Gastroesophageal sphincter (tissue), 4 donors: ENCODE measurements around the gene CALHM5. TPM values are rescaled to one million over a fixed set of nuclear protein-coding genes. Genes with fewer than 3 reads are reported as not detected.
A peak's percentile ranks its signal among the peaks of the same experiment; 100 is the strongest.
"Not testable (repeated sequence)": the region's sequence is repeated elsewhere in the genome, so short reads cannot be mapped to it uniquely, and the experiment has no call there.

Source experiments
- ATAC-seq: fragments of 150-250 bp; one replicate; pipeline ENCODE4 v1.9.1; 2016; ENCODE audit warnings: mild to moderate bottlenecking, moderate library complexity
- H3K27ac ChIP-seq, 4 donors: fragments of 200-600 bp; sonication (generic) in 3 of 4; 1 replicate in 3 of 4; 2 replicates in 1 of 4; pipeline ENCODE4 v1.5.1; 2016 to 2019
- H3K27me3 ChIP-seq: fragments of 200-600 bp; sonication (generic); one replicate; pipeline ENCODE4 v1.5.1; 2019
- H3K36me3 ChIP-seq, 2 donors: fragments of 200-600 bp; sonication (generic); one replicate each; pipeline ENCODE4 v1.5.1; 2019; ENCODE audit warnings: control low read depth in 1 of 2
- H3K4me1 ChIP-seq, 3 donors: fragments of 200-600 bp; sonication (generic); 1 replicate in 2 of 3; 2 replicates in 1 of 3; pipeline ENCODE4 v1.5.1; 2016 to 2019; ENCODE audit warnings: control low read depth in 2 of 3
- H3K4me3 ChIP-seq, 2 donors: fragments of 200-600 bp; sonication (generic); one replicate each; pipeline ENCODE4 v1.5.1; 2019; ENCODE audit warnings: mild to moderate bottlenecking in 1 of 2, moderate library complexity in 1 of 2
- H3K9me3 ChIP-seq, 3 donors: fragments of 200-600 bp; sonication (generic); one replicate each; pipeline ENCODE4 v1.5.1; 2017 to 2019; ENCODE audit warnings: control low read depth in 2 of 3
- EP300 ChIP-seq: sonication (generic); formaldehyde crosslinking; IDR thresholded peaks from one replicate; pipeline ENCODE4 v1.6.1; 2017; ENCODE audit warnings: antibody characterized with exemption, mild to moderate bottlenecking
- POLR2A ChIP-seq, 2 donors: fragments of 450-650 bp; IDR thresholded peaks; one replicate each; pipeline ENCODE4 v1.6.1; 2017; ENCODE audit warnings: antibody characterized with exemption in 2 of 2, mild to moderate bottlenecking in 2 of 2, moderate library complexity in 1 of 2
- POLR2AphosphoS5 ChIP-seq: sonication (generic); formaldehyde crosslinking; IDR thresholded peaks from one replicate; pipeline ENCODE4 v1.6.1; 2017; ENCODE audit warnings: antibody characterized with exemption
- WGBS, 2 donors: methylation state at CpG; one replicate each; pipeline ENCODE4 v1.1.5; 2018; ENCODE audit warnings: low coverage in 1 of 2; 5-methylcytosine and 5-hydroxymethylcytosine counted together
- total RNA-seq, 4 donors: library from RNA; depleted of rRNA; stranded (reverse); fragments of >200 nt; gene quantifications; one replicate each; pipeline ENCODE4 v1.1.0, GENCODE V29; 2016
- TF ChIP-seq, protein P1 (sequence below), 4 experiments: fragments of 200-600 bp in 2 of 4; fragments of 450-650 bp in 2 of 4; sonication (generic) in 1 of 4; IDR thresholded peaks; one replicate each; pipeline ENCODE4 v1.5.1; 2017 to 2019; ENCODE audit warnings: antibody characterized with exemption in 4 of 4, mild to moderate bottlenecking in 2 of 4, moderate library complexity in 2 of 4

The CALHM5 gene
- total RNA-seq, 4 donors from 2014 or later, result 0.81 to 6.0 (median 3.0) TPM

DNA sequence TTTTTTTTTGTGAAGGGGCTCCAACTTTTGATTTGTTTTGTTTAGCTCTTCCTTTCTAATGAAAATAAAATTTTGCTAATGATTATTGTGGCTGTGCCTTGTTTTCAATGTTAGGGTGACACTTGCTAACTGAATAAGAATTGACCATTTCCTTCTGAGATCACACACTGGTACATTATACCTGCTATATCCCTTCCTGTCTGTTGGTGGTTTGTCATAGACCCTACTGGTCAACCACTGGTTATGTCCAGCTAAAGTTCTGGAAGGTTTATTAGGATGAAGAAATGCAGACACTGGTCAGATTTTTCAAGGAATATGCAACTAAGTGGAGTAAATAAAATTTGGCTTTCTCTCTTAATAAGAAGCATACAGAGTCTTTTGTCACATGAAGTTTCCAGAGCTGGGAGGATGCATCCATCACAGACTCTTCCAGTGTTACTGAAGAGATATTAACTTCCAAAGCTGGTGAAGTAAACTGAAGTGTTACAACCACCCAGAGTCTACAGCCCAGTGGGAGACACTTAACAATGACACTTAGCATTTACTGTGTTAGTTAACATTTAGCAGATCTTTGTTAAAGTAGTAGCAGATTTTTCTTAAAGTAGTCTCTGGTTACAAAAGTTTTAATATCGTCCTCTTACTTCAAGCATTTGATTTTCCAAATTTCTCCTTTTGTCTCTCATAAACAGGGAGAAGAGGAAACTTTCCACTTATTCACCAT is 19.7 kb upstream of the CALHM5 start:
- ATAC-seq, result no peak
- H3K4me1 ChIP-seq, result no peaks in the 10 kb centered on the region
- no peaks in the 10 kb centered on the region for H3K36me3 ChIP-seq
- H3K9me3 ChIP-seq, result no peaks in the 10 kb centered on the region
- no peak overlapping the region for H3K27ac ChIP-seq
- H3K27me3 ChIP-seq, result no peaks in the 10 kb centered on the region
- 60 to 67% methylated on average over 1 of the region's 1 CpG for WGBS, 2 donors
- TF ChIP-seq, protein P1, sequence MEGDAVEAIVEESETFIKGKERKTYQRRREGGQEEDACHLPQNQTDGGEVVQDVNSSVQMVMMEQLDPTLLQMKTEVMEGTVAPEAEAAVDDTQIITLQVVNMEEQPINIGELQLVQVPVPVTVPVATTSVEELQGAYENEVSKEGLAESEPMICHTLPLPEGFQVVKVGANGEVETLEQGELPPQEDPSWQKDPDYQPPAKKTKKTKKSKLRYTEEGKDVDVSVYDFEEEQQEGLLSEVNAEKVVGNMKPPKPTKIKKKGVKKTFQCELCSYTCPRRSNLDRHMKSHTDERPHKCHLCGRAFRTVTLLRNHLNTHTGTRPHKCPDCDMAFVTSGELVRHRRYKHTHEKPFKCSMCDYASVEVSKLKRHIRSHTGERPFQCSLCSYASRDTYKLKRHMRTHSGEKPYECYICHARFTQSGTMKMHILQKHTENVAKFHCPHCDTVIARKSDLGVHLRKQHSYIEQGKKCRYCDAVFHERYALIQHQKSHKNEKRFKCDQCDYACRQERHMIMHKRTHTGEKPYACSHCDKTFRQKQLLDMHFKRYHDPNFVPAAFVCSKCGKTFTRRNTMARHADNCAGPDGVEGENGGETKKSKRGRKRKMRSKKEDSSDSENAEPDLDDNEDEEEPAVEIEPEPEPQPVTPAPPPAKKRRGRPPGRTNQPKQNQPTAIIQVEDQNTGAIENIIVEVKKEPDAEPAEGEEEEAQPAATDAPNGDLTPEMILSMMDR (IDR thresholded peaks at IDR 0.05), result no peak
- TF ChIP-seq EP300 (no peak), POLR2AphosphoS5 (no peak), POLR2A (IDR thresholded peaks at IDR 0.05) (no peak)
- H3K4me3 ChIP-seq, result no peak overlapping the region

DNA sequence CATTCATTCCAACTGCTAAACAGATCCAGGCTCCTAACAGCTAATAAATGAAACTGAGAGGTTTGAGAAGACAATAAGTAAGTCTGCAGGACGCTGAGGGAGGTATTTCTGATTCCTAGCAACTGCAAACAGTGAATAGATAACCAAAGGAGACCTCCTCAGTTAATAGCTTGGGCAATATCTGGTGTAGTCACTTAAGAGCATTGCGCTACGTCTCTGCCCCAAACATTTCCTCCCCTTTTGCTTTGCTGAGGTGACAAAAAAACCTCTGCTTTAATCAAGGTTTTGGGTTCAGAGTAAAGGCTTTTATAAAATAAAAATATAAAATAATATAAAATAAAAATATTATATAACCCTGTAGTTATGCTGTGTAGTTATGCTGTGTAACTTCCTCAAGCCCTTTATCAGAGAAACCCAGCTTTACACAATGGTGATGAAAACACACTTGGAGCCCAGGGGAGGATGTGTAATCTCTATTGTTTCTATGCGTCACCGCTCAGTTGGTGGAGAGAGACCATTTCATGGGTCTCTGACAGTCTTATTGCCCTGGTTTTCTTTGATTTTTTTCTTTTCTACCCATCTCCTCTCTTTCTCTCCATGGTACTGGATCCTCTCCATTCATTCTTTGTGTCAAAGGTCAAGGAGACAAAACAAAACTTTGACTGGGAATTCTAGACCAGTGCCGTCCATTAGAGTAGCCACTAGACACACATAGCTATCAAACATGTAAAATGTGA is 18.9 kb upstream of the CALHM5 start:
- WGBS, 2 donors, result 69 to 70% methylated on average over 5 to 6 of the region's 6 CpGs
- H3K9me3 ChIP-seq, result no peaks in the 10 kb centered on the region
- ATAC-seq, result no peak

DNA sequence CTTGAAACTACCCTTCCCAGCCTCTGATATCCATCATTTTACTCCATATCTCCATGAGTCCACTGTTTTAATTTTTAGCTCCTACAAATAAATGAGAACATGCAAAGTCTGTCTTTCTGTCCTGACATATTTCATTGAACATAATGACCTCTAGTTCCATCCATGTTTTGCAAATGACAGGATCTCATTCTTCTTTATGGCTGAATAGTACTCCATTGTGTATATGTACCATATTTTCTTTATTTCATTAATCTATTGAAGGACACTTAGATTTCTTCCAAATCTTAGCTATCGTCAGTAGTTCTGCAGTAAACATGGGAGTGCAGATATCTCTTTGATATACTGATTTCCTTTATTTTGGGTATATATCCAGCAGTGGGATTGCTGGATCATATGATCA is 16.3 kb upstream of the CALHM5 start:
- H3K4me1 ChIP-seq, H3K4me3 ChIP-seq, ATAC-seq, H3K27ac ChIP-seq, H3K27me3 ChIP-seq, H3K9me3 ChIP-seq, H3K36me3 ChIP-seq: not testable (repeated sequence)
- WGBS, 2 donors, result 95 to 100% methylated on average over 1 of the region's 1 CpG

More for the DNA sequence above, 18.9 kb upstream of the CALHM5 start:
- Histone ChIP-seq H3K27ac (no peak overlapping the region), H3K27me3 (no peaks in the 10 kb centered on the region), H3K36me3 (no peaks in the 10 kb centered on the region), H3K4me1 (no peaks in the 10 kb centered on the region), H3K4me3 (no peak overlapping the region)
- TF ChIP-seq POLR2AphosphoS5, result no peak
- no peak for TF ChIP-seq EP300
- TF ChIP-seq POLR2A (IDR thresholded peaks at IDR 0.05), result no peak
- TF ChIP-seq, protein P1 (IDR thresholded peaks at IDR 0.05), result no peak

DNA sequence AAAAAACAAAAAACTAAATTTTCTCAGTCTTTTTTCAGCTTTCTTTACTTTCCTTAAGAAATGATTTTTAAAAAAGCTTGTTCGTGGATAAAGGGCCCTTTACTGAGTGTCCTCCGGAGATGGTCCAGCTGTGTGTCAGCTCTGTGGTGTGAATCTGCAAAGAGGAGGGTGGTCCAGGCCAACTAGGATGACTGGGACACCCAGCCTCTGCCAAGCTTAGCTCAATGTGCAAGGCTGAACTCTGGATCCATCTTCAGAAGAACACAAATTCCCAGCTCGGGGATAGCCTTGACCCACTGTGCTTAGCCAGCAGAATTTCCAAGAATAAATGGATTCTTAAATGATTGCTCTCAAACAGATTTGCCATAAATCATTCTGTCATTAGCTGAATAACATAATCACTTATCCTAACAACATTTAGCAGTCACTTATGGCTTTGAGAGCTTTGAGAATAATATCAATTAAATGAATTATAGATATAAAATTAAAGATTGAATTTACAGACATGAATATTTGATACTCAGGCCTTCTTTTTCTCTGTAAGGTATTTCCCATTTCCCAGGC is 14.2 kb upstream of the CALHM5 start:
- ATAC-seq, result peak; percentile 66
- no peak overlapping the region for H3K27ac ChIP-seq

DNA sequence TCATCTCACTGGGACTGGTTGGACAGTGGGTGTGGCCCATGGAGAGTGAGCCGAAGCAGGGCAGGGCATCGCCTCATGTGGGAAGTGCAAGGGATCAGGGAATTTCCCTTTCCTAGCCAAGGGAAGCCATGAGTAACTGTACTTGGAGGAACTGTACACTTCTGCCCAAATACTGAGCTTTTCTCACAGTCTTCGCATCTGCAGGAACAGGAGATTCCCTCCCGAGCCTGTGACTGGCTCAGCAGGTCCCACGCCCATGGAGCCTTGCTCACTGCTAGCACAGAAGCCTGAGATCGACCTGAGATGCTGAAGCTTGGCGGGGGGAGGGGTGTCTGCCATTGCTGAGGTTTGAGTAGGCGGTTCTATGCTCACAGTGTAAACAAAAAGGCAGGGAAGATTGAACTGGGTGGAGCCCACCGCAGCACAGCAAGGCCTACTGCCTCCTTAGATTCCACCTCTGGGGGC is 10.4 kb upstream of the CALHM5 start:
- Histone ChIP-seq H3K27me3 (peaks cover 4% of the 10 kb centered on the region), H3K9me3 (no peaks in the 10 kb centered on the region), H3K27ac (no peak overlapping the region), H3K4me1 (no peaks in the 10 kb centered on the region), H3K36me3 (no peaks in the 10 kb centered on the region), H3K4me3 (no peak overlapping the region)
- no peak for ATAC-seq
- TF ChIP-seq, protein P1 (IDR thresholded peaks at IDR 0.05), result no peak
- TF ChIP-seq POLR2AphosphoS5, result no peak
- no peak for TF ChIP-seq POLR2A (IDR thresholded peaks at IDR 0.05)
- no peak for TF ChIP-seq EP300
- 30 to 40% methylated on average over 1 to 2 of the region's 9 CpGs for WGBS, 2 donors

More for the DNA sequence above, 14.2 kb upstream of the CALHM5 start:
- Histone ChIP-seq H3K4me1 (no peaks in the 10 kb centered on the region), H3K9me3 (no peaks in the 10 kb centered on the region), H3K4me3 (no peak overlapping the region), H3K36me3 (no peaks in the 10 kb centered on the region), H3K27me3 (peaks cover 4% of the 10 kb centered on the region)
- WGBS, 2 donors, result 18 to 29% methylated on average over 2 to 3 of the region's 3 CpGs
- no peak for TF ChIP-seq POLR2AphosphoS5
- TF ChIP-seq, protein P1 (IDR thresholded peaks at IDR 0.05), result no peak
- TF ChIP-seq EP300, result no peak
- TF ChIP-seq POLR2A (IDR thresholded peaks at IDR 0.05), result no peak
